ENCODE results near the gene SCAI. TPM values are rescaled to one million over a fixed set of nuclear protein-coding genes. Genes with fewer than 3 reads are reported as not detected.
"Not testable (repeated sequence)": the region's sequence is repeated elsewhere in the genome, so short reads cannot be mapped to it uniquely, and the experiment has no call there.

SCAI gene
- total RNA-seq, 2 experiments from 2014 or later, result 10.7 to 10.8 TPM

DNA sequence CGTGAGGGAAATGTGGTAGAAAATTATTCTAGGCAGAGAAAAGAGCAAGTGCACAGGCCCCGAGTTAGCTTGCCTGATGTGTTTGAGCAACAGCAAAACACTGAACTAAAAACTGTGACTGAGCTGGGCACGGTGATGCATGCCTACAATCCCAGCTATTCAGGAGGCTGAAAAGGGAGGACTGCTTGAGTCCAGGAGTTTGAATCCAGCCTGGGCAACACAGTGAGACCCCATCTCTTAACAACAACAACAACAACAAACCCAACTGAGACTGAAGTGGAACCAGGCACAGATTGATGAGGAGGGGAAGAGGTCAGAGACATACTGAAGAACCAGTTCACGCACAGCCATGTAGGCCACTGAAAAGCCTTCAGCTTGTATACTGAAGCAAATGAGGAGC, 42.5 kb downstream of the SCAI start:
- Mint-ChIP-seq H3K4me1 (ENCODE audit: low read depth) (peaks cover 6% of the 10 kb centered on the region), H3K27ac (no peak overlapping the region)

DNA sequence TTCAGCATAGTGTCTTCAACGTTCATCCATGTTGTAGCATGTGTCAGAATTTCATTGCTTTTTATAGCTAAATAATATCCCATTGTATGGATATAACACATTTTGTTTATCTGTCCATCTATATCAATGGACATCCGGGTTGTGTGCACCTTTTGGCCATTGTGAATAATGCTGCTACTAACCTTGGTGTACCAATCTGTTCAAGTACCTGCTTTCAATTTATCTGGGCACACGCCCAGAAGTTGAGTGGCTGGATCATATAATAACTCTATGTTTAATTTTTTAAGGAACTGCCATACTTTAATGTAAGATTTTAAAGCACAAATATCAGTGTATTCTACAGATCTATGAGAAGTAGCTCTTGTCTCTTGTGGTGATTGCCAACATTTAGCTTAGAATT, 43.5 kb downstream of the SCAI start:
- ChIA-PET POLR2A (no interaction called here), CTCF (interaction anchor here (1.9 kb wide), 1 partner anchor 11 kb away, joined by 5 read pairs; no protein-coding TSS in a partner anchor)
- no peak for ATAC-seq
- Mint-ChIP-seq H3K4me3 (no peak overlapping the region), H3K4me1 (ENCODE audit: low read depth) (peaks cover 6% of the 10 kb centered on the region), H3K36me3 (ENCODE audit: low read depth) (peaks cover 9% of the 10 kb centered on the region), H3K9me3 (ENCODE audit: insufficient read depth) (peaks cover 5% of the 10 kb centered on the region), H3K27me3 (ENCODE audit: low read depth) (no peaks in the 10 kb centered on the region), H3K27ac (no peak overlapping the region)
- DNase-seq, result no peak

More for the DNA sequence above, 42.5 kb downstream of the SCAI start:
- Mint-ChIP-seq H3K36me3 (ENCODE audit: low read depth) (peaks cover 5% of the 10 kb centered on the region), H3K27me3 (ENCODE audit: low read depth) (no peaks in the 10 kb centered on the region), H3K4me3 (no peak overlapping the region), H3K9me3 (ENCODE audit: insufficient read depth) (peaks cover 5% of the 10 kb centered on the region)
- ChIA-PET POLR2A (no interaction called here), CTCF (interaction anchor here (1.9 kb wide), 1 partner anchor 12 kb away, joined by 5 read pairs; no protein-coding TSS in a partner anchor)
- no peak for DNase-seq
- no peak for ATAC-seq

GRCh38 chr9:125095821-125096443, 47.4 kb downstream of the SCAI start:
- Mint-ChIP-seq H3K4me3 (no peak overlapping the region), H3K36me3 (ENCODE audit: low read depth) (peaks cover 15% of the 10 kb centered on the region), H3K9me3 (ENCODE audit: insufficient read depth) (peaks cover 5% of the 10 kb centered on the region), H3K27me3 (ENCODE audit: low read depth) (no peaks in the 10 kb centered on the region), H3K27ac (no peak overlapping the region), H3K4me1 (ENCODE audit: low read depth) (peaks cover 6% of the 10 kb centered on the region)
- ATAC-seq (no peak), DNase-seq (no peak)
- ChIA-PET POLR2A (no interaction called here), CTCF (no interaction called here)

- ChIA-PET CTCF (no interaction called here), POLR2A (no interaction called here)
- no peak overlapping the region for H3K4me3 Mint-ChIP-seq
- H3K36me3 Mint-ChIP-seq (ENCODE audit: low read depth), result peaks cover 13% of the 10 kb centered on the region
- no peak overlapping the region for H3K27ac Mint-ChIP-seq
- no peak for ATAC-seq
- H3K4me1 Mint-ChIP-seq (ENCODE audit: low read depth), result peaks cover 2% of the 10 kb centered on the region
- no peak for DNase-seq
- H3K27me3 Mint-ChIP-seq (ENCODE audit: low read depth), result no peaks in the 10 kb centered on the region
- H3K9me3 Mint-ChIP-seq (ENCODE audit: insufficient read depth), result no peaks in the 10 kb centered on the region
Measured at GRCh38 chr9:125091121-125091520, 52.2 kb downstream of the SCAI start.

GRCh38 chr9:125089331-125089730, 54.0 kb downstream of the SCAI start:
- no peaks in the 10 kb centered on the region for H3K27me3 Mint-ChIP-seq (ENCODE audit: low read depth)
- DNase-seq (no peak), ATAC-seq (no peak)
- H3K4me3 Mint-ChIP-seq, result no peak overlapping the region
- H3K4me1 Mint-ChIP-seq (ENCODE audit: low read depth), result no peaks in the 10 kb centered on the region
- ChIA-PET CTCF (interaction anchor here (1.0 to 1.1 kb wide), 2 partner anchors 11 to 140 kb away, joined by 3 to 5 read pairs; no protein-coding TSS in a partner anchor), POLR2A (interaction anchor here (0.6 kb wide), 2 partner anchors 25 to 77 kb away, joined by 3 to 4 read pairs; no protein-coding TSS in a partner anchor)
- no peaks in the 10 kb centered on the region for H3K9me3 Mint-ChIP-seq (ENCODE audit: insufficient read depth)
- no peak overlapping the region for H3K27ac Mint-ChIP-seq
- H3K36me3 Mint-ChIP-seq (ENCODE audit: low read depth), result peaks cover 6% of the 10 kb centered on the region

GRCh38 chr9:125088752-125089151, 54.6 kb downstream of the SCAI start:
- DNase-seq (no peak), ATAC-seq (no peak)
- Mint-ChIP-seq H3K9me3 (ENCODE audit: insufficient read depth) (peaks cover 2% of the 10 kb centered on the region), H3K27ac (no peak overlapping the region), H3K4me3 (no peak overlapping the region), H3K4me1 (ENCODE audit: low read depth) (no peaks in the 10 kb centered on the region), H3K27me3 (ENCODE audit: low read depth) (no peaks in the 10 kb centered on the region), H3K36me3 (ENCODE audit: low read depth) (peaks cover 4% of the 10 kb centered on the region)
- CTCF ChIA-PET, result interaction anchor here (1.0 to 1.1 kb wide), 2 partner anchors 12 to 139 kb away, joined by 3 to 5 read pairs; no protein-coding TSS in a partner anchor
- POLR2A ChIA-PET, result interaction anchor here (0.6 kb wide), 2 partner anchors 26 to 78 kb away, joined by 3 to 4 read pairs; no protein-coding TSS in a partner anchor

DNA sequence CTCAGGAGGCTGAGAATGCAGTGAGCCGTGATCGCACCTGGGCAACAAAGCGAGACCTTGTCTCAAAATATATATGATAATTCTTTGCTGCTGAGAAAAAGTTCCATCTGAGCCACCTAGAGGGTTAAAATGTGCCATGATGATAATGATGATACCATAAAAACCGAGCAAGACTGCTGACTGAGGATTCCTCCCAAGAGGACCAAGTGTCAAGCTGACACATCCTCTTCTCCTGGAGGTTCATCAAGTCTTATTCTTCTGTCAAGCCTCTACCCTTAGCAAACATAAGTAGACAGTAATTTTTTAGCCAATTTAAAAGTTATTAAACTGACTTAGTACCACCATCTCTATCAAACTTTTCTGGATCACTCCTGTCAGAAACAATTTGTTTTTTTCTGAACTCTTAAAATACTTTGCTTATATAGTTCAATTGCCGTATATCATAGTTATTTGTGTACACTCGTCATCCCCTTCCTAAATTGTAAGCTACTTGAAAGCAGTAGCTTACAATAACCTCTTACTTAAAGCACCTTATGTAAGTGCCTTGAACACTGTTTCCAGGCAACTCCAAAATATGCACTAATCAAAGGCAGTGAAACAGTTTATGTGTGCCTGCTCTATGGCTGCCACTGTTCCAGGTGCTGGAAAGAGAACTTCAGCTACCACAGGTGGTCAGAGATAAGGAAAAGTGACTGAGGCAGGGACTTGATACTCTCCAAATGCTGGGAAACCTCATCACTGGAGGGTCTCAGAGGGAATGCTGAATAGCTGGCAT, 57.4 kb downstream of the SCAI start:
- H3K36me3 Mint-ChIP-seq (ENCODE audit: low read depth), result peaks cover 22% of the 10 kb centered on the region
- no peaks in the 10 kb centered on the region for H3K27me3 Mint-ChIP-seq (ENCODE audit: low read depth)
- no peak overlapping the region for H3K27ac Mint-ChIP-seq
- DNase-seq (no peak), ATAC-seq (no peak)
- POLR2A ChIA-PET, result no interaction called here
- H3K4me3 Mint-ChIP-seq, result no peak overlapping the region
- H3K9me3 Mint-ChIP-seq (ENCODE audit: insufficient read depth), result peaks cover 10% of the 10 kb centered on the region
- H3K4me1 Mint-ChIP-seq (ENCODE audit: low read depth), result no peaks in the 10 kb centered on the region
- CTCF ChIA-PET, result no interaction called here

- H3K27ac Mint-ChIP-seq; H3K4me1 Mint-ChIP-seq (ENCODE audit: low read depth); ATAC-seq; H3K27me3 Mint-ChIP-seq (ENCODE audit: low read depth); DNase-seq; CTCF ChIA-PET; H3K4me3 Mint-ChIP-seq: not testable (repeated sequence)
- Mint-ChIP-seq H3K9me3 (ENCODE audit: insufficient read depth) (peaks cover 20% of the 10 kb centered on the region), H3K36me3 (ENCODE audit: low read depth) (peaks cover 26% of the 10 kb centered on the region)
- POLR2A ChIA-PET, result interaction anchor here (1.0 kb wide), 1 partner anchor 87 kb away, joined by 3 read pairs; no protein-coding TSS in a partner anchor
Measured at GRCh38 chr9:125082197-125082596, 61.1 kb downstream of the SCAI start.

GRCh38 chr9:125080797-125081196, 62.5 kb downstream of the SCAI start:
- H3K27me3 Mint-ChIP-seq (ENCODE audit: low read depth); POLR2A ChIA-PET; H3K4me3 Mint-ChIP-seq; H3K27ac Mint-ChIP-seq; ATAC-seq; DNase-seq; H3K4me1 Mint-ChIP-seq (ENCODE audit: low read depth): not testable (repeated sequence)
- H3K36me3 Mint-ChIP-seq (ENCODE audit: low read depth), result peaks cover 26% of the 10 kb centered on the region
- CTCF ChIA-PET, result interaction anchor here (0.9 kb wide), 1 partner anchor 10 kb away, joined by 4 read pairs; no protein-coding TSS in a partner anchor
- H3K9me3 Mint-ChIP-seq (ENCODE audit: insufficient read depth), result peaks cover 20% of the 10 kb centered on the region

- ChIA-PET POLR2A (no interaction called here), CTCF (interaction anchor here (0.9 kb wide), 1 partner anchor 10 kb away, joined by 4 read pairs; no protein-coding TSS in a partner anchor)
- H3K27ac Mint-ChIP-seq, result no peak overlapping the region
- peaks cover 26% of the 10 kb centered on the region for H3K36me3 Mint-ChIP-seq (ENCODE audit: low read depth)
- ATAC-seq (no peak), DNase-seq (no peak)
- no peak overlapping the region for H3K4me3 Mint-ChIP-seq
- H3K4me1 Mint-ChIP-seq (ENCODE audit: low read depth), result no peaks in the 10 kb centered on the region
- no peaks in the 10 kb centered on the region for H3K27me3 Mint-ChIP-seq (ENCODE audit: low read depth)
- peaks cover 20% of the 10 kb centered on the region for H3K9me3 Mint-ChIP-seq (ENCODE audit: insufficient read depth)
Measured at GRCh38 chr9:125079931-125080330, 63.4 kb downstream of the SCAI start.

DNA sequence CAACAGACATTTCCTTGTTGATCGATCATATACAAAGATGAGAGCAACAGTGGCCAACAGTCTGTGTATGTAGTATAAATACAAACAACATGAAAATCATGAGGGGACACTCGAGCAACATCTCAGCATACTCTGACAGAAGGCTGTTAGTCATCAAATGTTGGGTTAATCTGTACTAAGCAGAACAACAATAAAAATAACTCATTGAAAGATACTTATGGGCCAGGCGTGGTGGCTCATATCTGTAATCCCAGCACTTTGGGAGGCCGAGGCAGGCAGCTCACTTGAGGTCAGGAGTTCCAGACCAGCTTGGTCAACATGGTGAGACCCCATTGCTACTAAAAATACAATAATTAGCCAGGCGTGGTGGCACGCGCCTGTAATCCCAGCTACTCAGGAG, 67.3 kb downstream of the SCAI start:
- no peak for DNase-seq
- ChIA-PET CTCF (no interaction called here), POLR2A (no interaction called here)
- H3K27me3 Mint-ChIP-seq (ENCODE audit: low read depth), result no peaks in the 10 kb centered on the region
- H3K9me3 Mint-ChIP-seq (ENCODE audit: insufficient read depth), result peaks cover 11% of the 10 kb centered on the region
- peaks cover 8% of the 10 kb centered on the region for H3K36me3 Mint-ChIP-seq (ENCODE audit: low read depth)
- no peak overlapping the region for H3K27ac Mint-ChIP-seq
- ATAC-seq, result no peak
- H3K4me1 Mint-ChIP-seq (ENCODE audit: low read depth), result no peaks in the 10 kb centered on the region
- no peak overlapping the region for H3K4me3 Mint-ChIP-seq

- POLR2A ChIA-PET, result no interaction called here
- no peak for DNase-seq
- Mint-ChIP-seq H3K9me3 (ENCODE audit: insufficient read depth) (peaks cover 3% of the 10 kb centered on the region), H3K27ac (no peak overlapping the region), H3K27me3 (ENCODE audit: low read depth) (no peaks in the 10 kb centered on the region), H3K36me3 (ENCODE audit: low read depth) (peaks cover 2% of the 10 kb centered on the region), H3K4me3 (no peak overlapping the region), H3K4me1 (ENCODE audit: low read depth) (no peaks in the 10 kb centered on the region)
- no peak for ATAC-seq
- CTCF ChIA-PET, result no interaction called here
Measured at GRCh38 chr9:125074976-125075375, 68.4 kb downstream of the SCAI start.
